Superior temporal gyrus (tissue), 1 donor: Measurements from ENCODE around the gene DIO1.
A peak's percentile ranks its signal among the peaks of the same experiment; 100 is the strongest.
"Not testable (repeated sequence)": the region's sequence is repeated elsewhere in the genome, so short reads cannot be mapped to it uniquely, and the experiment has no call there.

ENCODE experiments used
- DNase-seq: peaks from one replicate; pipeline ENCODE4 v3.0.0-alpha.2; 2016; ENCODE audit errors: extremely low spot score

DIO1 gene

GRCh38 chr1:53893999-53894636 lies at the start of gene DIO1:
TSS of gene DIO1 (plus strand) at chr1:53894187. CDS start at chr1:53894211, 24 bp downstream.
- no peak for DNase-seq

GRCh38 chr1:53847980-53848379 lies 46.0 kb upstream of the DIO1 start:
- no peak for DNase-seq

- DNase-seq, result no peak
These were observed 43.8 kb upstream of the DIO1 start for GRCh38 chr1:53850082-53850673.

- DNase-seq, result no peak
These were observed 42.3 kb upstream of the DIO1 start for GRCh38 chr1:53851571-53852285.

GRCh38 chr1:53860967-53861411 lies 33.0 kb upstream of the DIO1 start:
- DNase-seq, result peak; percentile 81

GRCh38 chr1:53862507-53862906 lies 31.5 kb upstream of the DIO1 start:
- no peak for DNase-seq

- no peak for DNase-seq
These were observed 25.4 kb upstream of the DIO1 start for GRCh38 chr1:53868565-53868964.

- DNase-seq, result no peak
These were observed 24.4 kb upstream of the DIO1 start for GRCh38 chr1:53869454-53870117.

GRCh38 chr1:53871221-53871620 lies 22.8 kb upstream of the DIO1 start:
- DNase-seq, result no peak

- no peak for DNase-seq
These were observed 22.1 kb upstream of the DIO1 start for GRCh38 chr1:53871773-53872484.

- not testable (repeated sequence) for DNase-seq
These were observed 18.8 kb upstream of the DIO1 start for GRCh38 chr1:53875150-53875549.

- DNase-seq, result peak; percentile 76
These were observed 15.4 kb upstream of the DIO1 start for GRCh38 chr1:53878492-53879105.

GRCh38 chr1:53881853-53882252 lies 12.1 kb upstream of the DIO1 start:
- DNase-seq, result not testable (repeated sequence)

GRCh38 chr1:53883600-53883999 lies 10.4 kb upstream of the DIO1 start:
- not testable (repeated sequence) for DNase-seq

GRCh38 chr1:53888681-53889080 lies 5.3 kb upstream of the DIO1 start:
- DNase-seq, result no peak

GRCh38 chr1:53889304-53890298 lies 4.4 kb upstream of the DIO1 start, which contains the start of gene YIPF1:
TSS of gene YIPF1 (minus strand) at chr1:53889797. CDS start at chr1:53888937, 860 bp downstream.
- peak; percentile 94 for DNase-seq

- DNase-seq, result no peak
These were observed 3.5 kb upstream of the DIO1 start for GRCh38 chr1:53890522-53890941.

- no peak for DNase-seq
These were observed 3.0 kb upstream of the DIO1 start for GRCh38 chr1:53891018-53891417.

GRCh38 chr1:53891678-53892077 lies 2.3 kb upstream of the DIO1 start:
- DNase-seq, result no peak

GRCh38 chr1:53892911-53893310 lies 1.1 kb upstream of the DIO1 start:
- no peak for DNase-seq
